Endothelial cell of umbilical vein (primary cell): ENCODE results near the gene HOXA2. TPM values are rescaled to one million over a fixed set of nuclear protein-coding genes. Genes with fewer than 3 reads are reported as not detected.

Experiments
- BruUV-seq: library from RNA; stranded (reverse); fragments of 400-500 nt; replicated peaks from 2 replicates; lab custom pipeline; 2021; lab: Mats Ljungman, UMichigan
- CTCF ChIA-PET: fragments of 300-600, 350-600 bp; sonication (Branson Sonifier 250); formaldehyde crosslinking; loops from one replicate; lab custom pipeline; 2021; ENCODE audit warnings: antibody characterized with exemption, inconsistent platforms; lab: Charles Lee
- POLR2A ChIA-PET: fragments of 300-600, 350-600 bp; sonication (Branson Sonifier 250); formaldehyde crosslinking; loops from one replicate; lab custom pipeline; 2021; ENCODE audit warnings: antibody characterized with exemption, inconsistent platforms; lab: Charles Lee
- DNase-seq: peaks from one replicate; pipeline ENCODE4 v3.0.0-alpha.2; 2011; ENCODE audit warnings: low read depth, low spot score
- FAIRE-seq: peaks from 2 replicates; lab custom pipeline; 2011; peaks lifted over from hg19 to GRCh38; lab: Jason Lieb, UNC
- H2AFZ ChIP-seq: 2 replicates; pipeline ENCODE4 v1.6.0; 2012; ENCODE audit warnings: low read depth, low read length, control low read depth, inconsistent platforms
- H3K27ac ChIP-seq: 2 replicates; pipeline ENCODE4 v1.5.1; 2011; ENCODE audit warnings: low read depth, mild to moderate bottlenecking, control low read depth, low read length, moderate library complexity; ENCODE audit not compliant: insufficient read depth
- H3K27me3 ChIP-seq, 2 experiments: 2 replicates each; pipeline versions ENCODE4 v1.6.0 to v1.6.1; 2011; ENCODE audit warnings: low read length in 2 of 2, mixed read lengths in 1 of 2; ENCODE audit not compliant: control insufficient read depth in 2 of 2, insufficient read depth in 2 of 2
- H3K36me3 ChIP-seq, 2 experiments: 2 replicates in 1 of 2; 3 replicates in 1 of 2; pipeline ENCODE4 v1.5.1; 2011; ENCODE audit warnings: low read length in 2 of 2, mild to moderate bottlenecking in 1 of 2, moderate library complexity in 1 of 2; ENCODE audit not compliant: control insufficient read depth in 2 of 2, insufficient read depth in 2 of 2; ENCODE audit errors: extremely low read depth in 1 of 2
- H3K4me1 ChIP-seq: 3 replicates; pipeline ENCODE4 v1.5.1; 2011; ENCODE audit warnings: mild to moderate bottlenecking, low read length; ENCODE audit not compliant: control insufficient read depth, insufficient read depth; ENCODE audit errors: extremely low read depth
- H3K4me2 ChIP-seq: 2 replicates; pipeline ENCODE4 v1.6.1; 2011; ENCODE audit warnings: low read length, control low read depth, mixed read lengths; ENCODE audit not compliant: insufficient read depth
- H3K4me3 ChIP-seq, 3 experiments: fragments of 200-600 bp in 1 of 3; sonication (generic), shearing (Covaris generic) in 1 of 3; replicated peaks in 1 of 3; 2 replicates each; pipeline ENCODE4 v1.5.1; 2011 to 2016; ENCODE audit warnings: control low read depth in 3 of 3, low read length in 3 of 3, mild to moderate bottlenecking in 2 of 3, inconsistent platforms in 1 of 3, low read depth in 1 of 3, moderate library complexity in 1 of 3; ENCODE audit not compliant: insufficient read depth in 1 of 3
- H3K79me2 ChIP-seq: 2 replicates; pipeline ENCODE4 v1.6.0; 2012; ENCODE audit warnings: low read length, inconsistent platforms; ENCODE audit not compliant: control insufficient read depth, insufficient read depth
- H3K9ac ChIP-seq: replicated peaks from 2 replicates; pipeline ENCODE3; 2011; ENCODE audit warnings: low read length, control low read depth; ENCODE audit not compliant: insufficient read depth; ENCODE audit errors: extremely low read depth
- H3K9me1 ChIP-seq: replicated peaks from 3 replicates; pipeline ENCODE4 v1.6.0; 2011; ENCODE audit warnings: mild to moderate bottlenecking, low read length; ENCODE audit not compliant: control insufficient read depth, insufficient read depth; ENCODE audit errors: extremely low read depth
- H3K9me3 ChIP-seq: replicated peaks from 2 replicates; pipeline ENCODE4 v1.5.1; 2012; ENCODE audit warnings: low read length, inconsistent platforms; ENCODE audit not compliant: control insufficient read depth, insufficient read depth
- H4K20me1 ChIP-seq: replicated peaks from 2 replicates; pipeline ENCODE3; 2011; ENCODE audit warnings: mild to moderate bottlenecking, low read length; ENCODE audit not compliant: control insufficient read depth, insufficient read depth; ENCODE audit errors: extremely low read depth
- EZH2 ChIP-seq: IDR thresholded peaks from 2 replicates; pipeline ENCODE4 v1.6.1; 2012; ENCODE audit warnings: borderline replicate concordance, low read depth, mild to moderate bottlenecking, moderate library complexity, low read length, inconsistent platforms; ENCODE audit not compliant: severe bottlenecking
- GATA2 ChIP-seq: IDR thresholded peaks from 2 replicates; pipeline ENCODE4 v1.7.0; 2011; ENCODE audit warnings: low read depth, mild to moderate bottlenecking, moderate library complexity, mixed read lengths, low read length; ENCODE audit not compliant: insufficient read length, insufficient read depth
- JUN ChIP-seq: IDR thresholded peaks from 2 replicates; pipeline ENCODE4 v1.6.1; 2011; ENCODE audit warnings: borderline replicate concordance, low read depth; ENCODE audit not compliant: insufficient read length, insufficient read depth
- MAX ChIP-seq: IDR thresholded peaks from 2 replicates; pipeline ENCODE4 v1.6.1; 2011; ENCODE audit not compliant: insufficient read depth, insufficient read length
- MYC ChIP-seq: IDR thresholded peaks from one replicate; pipeline ENCODE4 v1.6.1; 2011; ENCODE audit warnings: mild to moderate bottlenecking, low read depth, low read length
- POLR2A ChIP-seq: IDR thresholded peaks from 2 replicates; pipeline ENCODE4 v1.6.1; 2012; ENCODE audit warnings: low read depth, mild to moderate bottlenecking, control low read depth, low read length
- POLR2AphosphoS5 ChIP-seq: IDR thresholded peaks from 2 replicates; pipeline ENCODE4 v1.6.1; 2012; ENCODE audit warnings: low read depth, mild to moderate bottlenecking, control low read depth, low read length, moderate library complexity; ENCODE audit not compliant: insufficient read depth
- dilution Hi-C: fragments of 300-500 bp; cut with MboI; formaldehyde crosslinking; loops from one replicate; pipeline ENCODE4 v1.15.0; 2019; ENCODE audit warnings: low sequenced_read_pairs; ENCODE audit not compliant: extremely low pct_ligation_motif_present
- intact Hi-C: fragments of 100-400 bp; cut with micrococcal nuclease; formaldehyde crosslinking; loops from one replicate; pipeline ENCODE4 v1.10.0; 2022
- polyA plus RNA-seq, 4 experiments: library from polyadenylated mRNA; depleted of rRNA in 3 of 4; stranded (reverse) in 3 of 4; unstranded in 1 of 4; fragments of >200 nt; gene quantifications; 2 replicates each; pipeline versions ENCODE4 v1.2.1 to v1.2.3, GENCODE V29; 2011 to 2012; ENCODE audit warnings: missing spikeins in 1 of 4
- total RNA-seq: library from RNA; stranded (reverse); gene quantifications from 2 replicates; pipeline ENCODE4 v1.2.3, GENCODE V29; 2021
- TF ChIP-seq, protein P1 (sequence below), 2 donors: IDR thresholded peaks; 1 replicate in 1 of 2; 2 replicates in 1 of 2; pipeline ENCODE4 v1.5.1; 2011; ENCODE audit warnings: low read length in 2 of 2, mild to moderate bottlenecking in 2 of 2, moderate library complexity in 2 of 2, control low read depth in 1 of 2, inconsistent platforms in 1 of 2, low read depth in 1 of 2; ENCODE audit not compliant: insufficient read depth in 1 of 2; ENCODE audit errors: extremely low read depth in 1 of 2

HOXA2 gene
- total and polyA plus RNA-seq, 2 donors (not counting 3 experiments of a cell fraction or from before 2014, with no cell fraction given): 1.6 to 2.3 TPM

DNA sequence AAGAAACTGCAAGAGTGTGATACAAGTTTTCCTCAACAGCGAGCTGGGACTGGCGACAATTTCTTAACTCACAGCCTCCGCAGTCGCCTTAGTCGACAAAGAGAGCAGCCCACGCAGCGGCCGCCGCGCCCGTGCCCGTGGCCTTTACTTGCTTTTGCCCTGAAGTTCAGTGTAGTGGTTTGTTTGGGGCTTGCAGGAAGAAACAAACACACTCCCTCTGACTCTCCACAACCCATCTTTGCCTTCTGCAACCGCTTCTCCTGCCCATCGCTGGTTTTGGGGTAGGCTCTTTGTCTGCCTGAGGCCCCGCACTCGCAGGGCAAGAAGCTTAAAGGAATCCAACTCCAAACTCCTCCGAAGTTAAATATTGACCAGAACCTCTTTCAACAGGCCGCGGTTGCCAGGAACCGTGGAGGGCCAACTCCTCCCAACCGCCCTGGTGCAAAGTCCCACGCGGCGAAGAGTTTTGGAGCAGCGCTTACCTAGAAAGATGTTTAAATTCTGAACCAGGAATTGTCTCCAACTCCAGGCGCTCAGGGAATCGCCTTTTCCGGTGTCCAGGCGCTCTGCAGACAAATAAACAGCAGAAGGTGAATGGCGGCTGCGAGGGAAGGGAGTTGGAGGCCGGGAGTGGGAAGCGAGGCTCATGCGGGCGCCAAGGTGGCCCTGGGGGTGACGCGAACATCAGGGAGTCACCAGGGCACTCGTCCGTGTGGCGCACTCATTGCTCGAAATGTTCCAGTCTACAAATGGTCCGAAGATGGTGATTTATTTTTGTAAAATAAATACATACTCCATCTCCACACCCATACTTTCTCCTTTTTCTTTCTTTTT lies 19.8 kb upstream of the HOXA2 start:
- TF ChIP-seq MYC: no peak
- TF ChIP-seq POLR2A: peak; percentile 24
- no peak for TF ChIP-seq GATA2
- no peak for TF ChIP-seq EZH2
- TF ChIP-seq MAX: no peak
- TF ChIP-seq, protein P1, sequence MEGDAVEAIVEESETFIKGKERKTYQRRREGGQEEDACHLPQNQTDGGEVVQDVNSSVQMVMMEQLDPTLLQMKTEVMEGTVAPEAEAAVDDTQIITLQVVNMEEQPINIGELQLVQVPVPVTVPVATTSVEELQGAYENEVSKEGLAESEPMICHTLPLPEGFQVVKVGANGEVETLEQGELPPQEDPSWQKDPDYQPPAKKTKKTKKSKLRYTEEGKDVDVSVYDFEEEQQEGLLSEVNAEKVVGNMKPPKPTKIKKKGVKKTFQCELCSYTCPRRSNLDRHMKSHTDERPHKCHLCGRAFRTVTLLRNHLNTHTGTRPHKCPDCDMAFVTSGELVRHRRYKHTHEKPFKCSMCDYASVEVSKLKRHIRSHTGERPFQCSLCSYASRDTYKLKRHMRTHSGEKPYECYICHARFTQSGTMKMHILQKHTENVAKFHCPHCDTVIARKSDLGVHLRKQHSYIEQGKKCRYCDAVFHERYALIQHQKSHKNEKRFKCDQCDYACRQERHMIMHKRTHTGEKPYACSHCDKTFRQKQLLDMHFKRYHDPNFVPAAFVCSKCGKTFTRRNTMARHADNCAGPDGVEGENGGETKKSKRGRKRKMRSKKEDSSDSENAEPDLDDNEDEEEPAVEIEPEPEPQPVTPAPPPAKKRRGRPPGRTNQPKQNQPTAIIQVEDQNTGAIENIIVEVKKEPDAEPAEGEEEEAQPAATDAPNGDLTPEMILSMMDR (IDR thresholded peaks at IDR 0.05; ENCODE audit: extremely low read depth in 1 of 2, insufficient read depth in 1 of 2, low read depth in 1 of 2, low read length in 2 of 2): no peak
- no peak for TF ChIP-seq POLR2AphosphoS5
- no peak for TF ChIP-seq JUN
- BruUV-seq: no TSS peak
- Histone ChIP-seq H3K4me1 (peaks cover 88% of the 10 kb centered on the region), H3K79me2 (peaks cover 68% of the 10 kb centered on the region), H3K27me3 (no peaks in the 10 kb centered on the region), H3K36me3 (no peaks in the 10 kb centered on the region), H4K20me1 (no peaks in the 10 kb centered on the region), H3K27ac (peak overlapping the region; percentile 96), H3K9me3 (no peaks in the 10 kb centered on the region), H3K4me2 (peak overlapping the region; percentile 92), H3K4me3 (peak overlapping the region; percentile 9 to 68 (median 15)), H3K9me1 (no peaks in the 10 kb centered on the region), H3K9ac (peak overlapping the region; percentile 81), H2AFZ (peak overlapping the region; percentile 3)
- ChIA-PET POLR2A (interaction anchor here (1.2 kb wide), 1 partner anchor 23 kb away, joined by 4 read pairs; no protein-coding TSS in a partner anchor), CTCF (interaction anchor here (0.7 to 9.1 kb wide), 5 partner anchors 16 to 40 kb away, joined by 3 to 70 read pairs (median 3); no protein-coding TSS in a partner anchor)
- dilution Hi-C loops: no loop called here
- DNase-seq: no peak
- intact Hi-C loops: no loop called here
- peak; percentile 78 for FAIRE-seq
